Putamen (tissue), 1 donor: Measurements from ENCODE around the gene MAD1L1.

ENCODE experiments used
- DNase-seq: peaks from one replicate; pipeline ENCODE4 v3.0.0-alpha.2; 2016; ENCODE audit warnings: low spot score

MAD1L1 gene

DNA sequence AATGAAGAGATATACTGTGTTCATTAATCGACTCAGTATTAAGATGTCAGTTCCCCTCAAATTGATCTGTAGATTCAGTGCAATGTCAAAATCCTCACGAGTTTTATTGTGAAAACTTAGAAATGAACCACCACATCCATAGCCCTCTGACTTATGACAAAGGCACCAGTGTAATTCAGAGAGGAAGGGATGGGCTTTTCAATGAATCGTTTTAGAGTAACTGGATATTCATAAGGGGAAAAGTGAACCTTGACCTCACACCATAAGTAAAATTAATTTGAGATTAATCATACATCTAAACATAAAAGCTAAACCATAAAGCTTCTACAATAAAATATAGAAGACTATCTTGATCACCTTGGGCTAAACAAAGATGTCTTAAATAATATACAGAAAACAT lies 434.6 kb downstream of the MAD1L1 start:
- no peak for DNase-seq

DNA sequence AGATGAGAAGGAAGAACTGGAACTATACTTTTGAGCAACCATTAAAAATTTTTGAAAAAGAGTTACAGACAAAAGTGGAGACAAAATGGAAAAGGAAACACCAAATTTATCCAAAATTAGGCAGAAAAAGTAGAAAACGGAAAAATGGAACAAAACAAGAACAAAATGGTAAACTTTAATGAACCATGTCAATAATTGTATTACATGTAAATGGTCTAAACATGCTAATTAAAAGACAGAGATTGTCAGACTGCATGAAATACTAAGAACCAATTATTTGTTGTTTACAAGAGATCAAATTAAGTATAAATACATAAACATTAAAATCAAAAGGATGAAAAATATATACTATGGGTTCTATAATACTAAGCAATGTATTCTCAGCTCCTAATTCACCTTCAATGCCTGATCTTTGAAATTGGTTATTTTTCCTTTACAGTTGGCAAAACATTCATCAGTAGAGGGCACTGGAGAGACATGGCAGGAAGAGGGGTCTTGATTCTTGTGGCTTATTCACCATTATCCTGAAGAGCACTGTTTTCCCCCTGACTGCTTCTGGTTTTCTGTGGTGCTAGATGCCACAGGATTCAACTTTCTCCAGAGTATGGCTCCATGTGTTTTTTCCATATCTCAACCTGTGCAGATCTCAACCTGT lies 437.7 kb downstream of the MAD1L1 start:
- DNase-seq = no peak

DNA sequence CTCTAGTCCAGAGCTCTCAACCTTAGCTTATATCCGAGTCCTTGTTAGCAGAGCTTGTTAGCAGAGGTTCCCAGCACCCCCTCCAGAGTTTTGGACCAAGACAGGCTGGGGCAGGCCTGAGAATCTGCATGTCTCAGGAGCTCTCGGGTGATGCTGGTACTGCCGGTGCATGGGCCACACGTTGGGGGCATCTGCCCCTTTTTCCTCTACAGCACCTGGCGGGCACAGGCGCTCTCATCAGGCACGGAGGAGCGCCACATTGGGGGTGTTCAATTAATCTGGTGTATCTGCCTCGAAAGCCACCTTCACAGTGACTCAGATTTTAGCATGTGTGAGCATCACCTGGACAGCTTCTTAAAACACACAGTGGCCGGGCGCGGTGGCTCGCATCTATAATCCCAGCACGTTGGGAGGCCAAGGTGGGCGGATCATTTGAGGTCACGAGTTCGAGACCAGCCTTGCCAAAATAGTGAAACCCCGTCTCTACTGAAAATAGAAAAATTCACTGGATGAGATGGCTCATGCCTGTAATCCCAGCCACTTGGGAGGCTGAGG lies 445.0 kb downstream of the MAD1L1 start:
- DNase-seq = no peak

DNA sequence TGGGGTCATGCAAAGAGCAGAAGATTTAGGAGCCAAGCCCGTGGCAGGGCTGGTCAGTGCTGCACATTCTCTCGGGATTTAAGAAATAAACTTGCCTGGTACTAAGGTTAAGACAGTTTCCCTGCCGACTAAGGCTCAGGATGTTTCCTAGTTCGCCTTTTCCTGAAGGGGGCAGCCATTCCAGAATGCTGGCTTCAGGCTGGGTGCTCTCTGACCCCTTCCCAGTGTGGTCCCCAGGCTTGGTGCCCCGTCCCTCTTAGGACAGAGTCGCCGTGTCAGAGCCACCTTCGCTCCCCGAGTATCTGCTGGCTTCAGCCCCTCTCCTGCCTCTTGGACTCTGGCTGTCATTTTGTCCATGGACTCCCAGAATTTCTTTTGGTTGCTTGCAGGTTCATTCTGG lies 445.5 kb downstream of the MAD1L1 start:
- DNase-seq = no peak

DNA sequence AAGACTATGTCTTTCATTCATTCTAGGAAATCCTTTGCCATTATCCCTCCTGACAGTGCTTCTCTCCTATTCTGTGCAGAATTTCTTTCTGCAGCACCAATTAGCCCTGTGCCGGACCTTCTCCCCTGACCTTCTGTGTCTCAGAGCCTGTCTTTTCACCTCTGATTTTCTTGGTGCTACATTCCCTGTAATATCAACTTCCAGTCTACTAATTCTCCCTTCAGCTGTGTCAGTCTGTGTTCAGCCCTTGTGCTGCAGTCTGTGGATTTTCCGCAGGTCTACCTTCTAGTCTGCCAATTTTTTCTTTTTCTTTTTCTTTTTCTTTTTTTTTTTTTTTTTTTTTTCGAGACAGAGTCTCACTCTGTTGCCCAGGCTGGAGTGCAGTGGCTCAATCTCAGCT lies 446.9 kb downstream of the MAD1L1 start:
- DNase-seq = no peak

DNA sequence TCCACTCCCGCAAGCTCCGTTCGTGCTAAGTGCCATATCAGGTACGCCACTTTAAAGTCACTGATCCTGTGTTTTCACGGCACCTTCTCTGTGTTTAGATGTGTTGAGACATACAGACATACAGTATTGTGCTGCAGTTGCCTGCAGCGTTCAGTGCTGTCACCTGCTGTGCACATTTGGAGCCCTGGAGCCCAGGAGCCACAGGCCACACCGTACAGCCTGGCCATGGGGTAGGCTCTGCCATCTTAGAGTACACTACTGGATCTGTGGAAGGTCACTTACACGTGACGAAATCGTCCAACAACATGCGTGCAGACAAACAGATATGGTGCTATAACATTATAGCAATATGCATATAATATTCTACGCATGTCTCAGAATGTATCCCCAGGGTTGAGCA lies 451.4 kb downstream of the MAD1L1 start:
- no peak for DNase-seq

DNA sequence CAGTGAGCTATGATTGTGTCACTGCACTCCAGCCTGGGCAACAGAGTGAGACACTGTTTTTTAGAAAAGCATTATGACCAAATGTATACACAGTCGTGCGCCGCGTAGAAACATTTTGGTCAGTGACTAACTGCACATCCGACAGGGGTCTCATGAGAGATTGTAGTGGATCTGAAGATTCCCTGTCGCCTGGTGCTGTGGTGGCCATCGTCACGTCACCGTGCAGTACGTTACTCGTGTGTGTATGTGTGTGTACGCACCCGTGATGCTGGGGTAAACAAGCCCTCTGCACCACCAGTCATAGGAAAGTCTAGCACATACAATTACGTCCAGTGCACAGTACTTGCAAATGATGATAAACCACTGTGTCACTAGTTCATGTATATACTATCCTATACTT lies 453.3 kb downstream of the MAD1L1 start:
- DNase-seq = no peak

DNA sequence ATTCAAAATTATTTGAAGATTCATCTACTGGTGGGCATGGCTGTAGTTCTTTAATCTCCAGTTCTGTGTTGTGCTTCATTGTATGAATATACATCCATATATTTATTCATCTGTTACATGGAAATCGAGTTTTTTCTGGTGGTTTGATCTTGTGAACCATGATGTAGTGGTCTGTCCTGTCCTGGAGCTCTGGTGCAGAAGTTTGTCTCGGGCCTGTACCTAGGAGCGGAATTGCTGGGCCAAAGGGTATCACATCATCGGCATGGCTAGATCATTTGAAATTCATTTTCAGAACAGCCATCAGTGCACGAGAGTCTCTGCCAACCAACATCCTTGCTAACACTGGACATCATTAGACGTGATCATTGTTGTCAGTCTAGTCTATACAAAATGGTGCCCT lies 455.6 kb downstream of the MAD1L1 start:
- no peak for DNase-seq

DNA sequence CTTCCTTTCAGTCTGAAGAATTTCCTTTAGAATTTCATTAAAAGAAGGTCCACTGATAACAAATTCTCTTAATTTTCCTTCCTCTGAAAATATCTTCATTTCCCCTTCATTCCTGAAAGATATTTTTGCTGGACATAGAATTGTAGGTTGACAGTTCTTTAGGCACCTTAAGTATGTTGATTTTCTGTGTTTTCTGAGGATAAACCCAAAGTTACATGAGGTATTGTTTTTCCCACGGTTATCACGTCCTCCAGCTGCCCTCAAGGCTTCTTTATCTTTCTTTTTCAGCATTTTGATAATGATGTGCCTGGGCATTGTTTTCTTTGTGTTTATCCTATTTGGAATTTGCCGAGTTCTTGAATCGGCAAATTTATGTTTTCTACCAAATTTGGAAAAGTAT lies 457.4 kb downstream of the MAD1L1 start:
- DNase-seq = no peak

DNA sequence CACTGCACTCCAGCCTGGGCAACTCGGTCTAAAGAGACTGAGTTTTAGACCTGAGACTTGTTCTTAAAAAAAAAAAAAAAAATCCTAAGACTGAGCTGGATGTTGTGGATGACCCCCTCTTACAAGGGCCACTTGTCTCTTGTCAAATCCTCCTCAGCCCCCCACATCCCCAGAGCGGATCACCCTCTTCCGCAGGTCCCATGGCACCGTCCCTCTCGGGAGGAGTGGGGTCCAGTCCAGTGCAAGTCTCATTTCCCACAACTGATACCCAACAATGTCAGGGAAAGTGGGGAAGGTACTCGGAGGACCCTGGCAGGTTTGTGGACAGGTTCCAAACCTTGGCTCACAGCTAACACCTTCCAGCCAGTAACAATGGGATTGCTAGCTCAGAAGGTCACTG lies 462.4 kb downstream of the MAD1L1 start:
- no peak for DNase-seq

DNA sequence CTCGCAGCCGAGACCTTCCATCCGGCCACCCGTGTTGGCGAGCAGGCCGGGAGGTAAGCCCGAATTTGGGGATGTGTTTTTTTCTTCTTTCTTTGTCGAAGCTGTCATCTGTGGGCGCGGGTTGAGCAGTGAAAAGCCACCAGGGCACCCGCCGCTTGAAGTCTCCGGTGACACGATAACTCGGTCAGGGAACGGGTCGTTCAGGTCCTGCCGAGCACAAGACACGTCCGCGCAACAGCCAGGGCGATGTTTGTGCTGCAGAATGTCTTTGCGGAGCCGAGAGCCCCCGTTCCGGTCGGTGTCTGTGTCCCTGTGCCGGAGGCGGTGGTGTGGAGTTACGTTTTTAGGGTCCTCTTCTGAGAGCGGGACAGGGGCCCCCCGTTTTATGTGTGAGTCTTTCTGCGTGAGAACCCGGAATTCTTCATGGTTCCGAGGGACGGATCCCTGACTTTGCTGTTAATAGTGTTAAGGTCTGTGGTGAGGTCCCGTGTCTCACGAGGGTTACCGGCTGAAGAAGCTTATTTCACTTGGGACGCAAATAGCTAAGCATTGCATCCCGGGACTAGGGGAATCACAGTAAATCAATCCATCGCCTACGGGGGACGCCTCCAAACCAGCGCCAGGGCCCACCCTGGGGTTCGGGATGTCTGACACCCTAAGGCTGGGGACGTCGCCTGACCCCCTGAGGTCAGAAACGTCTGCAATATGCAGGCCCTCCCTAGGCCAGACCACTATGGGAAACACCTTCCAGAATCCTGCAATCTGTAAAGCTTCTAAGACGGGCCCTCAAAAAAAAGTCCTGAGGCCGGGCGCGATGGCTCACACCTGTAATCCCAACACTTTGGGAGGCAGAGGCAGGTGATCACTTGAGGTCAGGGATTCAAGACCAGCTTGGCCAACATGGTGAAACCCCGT lies 463.2 kb downstream of the MAD1L1 start:
- no peak for DNase-seq

DNA sequence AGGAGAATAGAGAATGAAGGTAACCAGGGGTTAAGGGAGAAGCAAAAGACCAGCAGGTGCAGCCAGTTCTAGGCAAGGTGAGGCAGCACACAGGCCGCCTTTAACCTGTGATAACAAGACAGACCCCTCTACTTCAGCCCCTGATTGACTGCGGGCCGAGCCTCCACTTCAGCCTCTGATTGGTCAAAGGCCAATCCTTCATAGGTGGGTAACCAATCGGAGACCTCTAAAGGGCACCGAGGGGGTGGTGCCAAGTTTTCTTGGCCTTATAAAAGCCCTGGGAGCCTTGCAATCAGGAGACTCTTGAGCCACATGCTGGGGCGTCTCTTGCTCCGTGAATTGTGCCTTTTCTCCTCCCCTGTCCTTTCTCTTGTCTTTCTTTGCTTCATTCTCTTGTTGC lies 463.9 kb downstream of the MAD1L1 start:
- no peak for DNase-seq

DNA sequence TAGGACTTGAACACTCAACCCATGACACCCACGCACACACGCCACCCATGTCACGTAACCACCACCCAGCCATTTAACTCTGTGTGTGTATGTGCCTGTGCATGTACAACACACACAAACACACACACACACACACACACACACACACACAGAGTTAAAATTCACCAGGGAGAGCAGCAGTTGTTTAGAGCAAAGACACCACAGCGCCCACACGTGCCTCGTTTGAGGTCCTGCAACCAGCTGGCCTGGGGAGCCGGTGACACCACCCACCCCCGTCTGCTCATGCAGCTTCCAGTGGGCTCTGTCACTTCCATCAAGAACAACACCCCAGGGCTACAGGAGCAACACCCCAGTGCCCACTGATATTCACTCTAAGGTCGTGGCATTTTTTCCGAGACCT lies 465.2 kb downstream of the MAD1L1 start:
- DNase-seq = no peak
